Adipose tissue (tissue), 3 donors: ENCODE data around the gene PYGM. TPM values are rescaled to one million over a fixed set of nuclear protein-coding genes. Genes with fewer than 3 reads are reported as not detected.
A peak's percentile ranks its signal among the peaks of the same experiment; 100 is the strongest.

Experiments
- H3K27ac ChIP-seq: one replicate; pipeline ENCODE4 v1.5.1; 2013; ENCODE audit warnings: low read depth, low read length
- WGBS, 3 donors: extraction: QIAGEN DNeasy Blood & Tissue Kit; methylation state at CpG; one replicate each; pipeline ENCODE4 v1.1.7; 2013; 5-methylcytosine and 5-hydroxymethylcytosine counted together
- polyA plus RNA-seq, 3 donors: library from polyadenylated mRNA; stranded (reverse); fragments of 200-250 nt; gene quantifications; one replicate each; pipeline ENCODE4 v1.2.3, GENCODE V29; 2013
- donor health status: healthy with polysubstance abuse.
- donor health status: Bipolar disorder and iron deficiency.
- donor health status: healthy.

The PYGM gene
- polyA plus RNA-seq, 3 donors: 3.2 to 9.6 (median 8.7) TPM

DNA sequence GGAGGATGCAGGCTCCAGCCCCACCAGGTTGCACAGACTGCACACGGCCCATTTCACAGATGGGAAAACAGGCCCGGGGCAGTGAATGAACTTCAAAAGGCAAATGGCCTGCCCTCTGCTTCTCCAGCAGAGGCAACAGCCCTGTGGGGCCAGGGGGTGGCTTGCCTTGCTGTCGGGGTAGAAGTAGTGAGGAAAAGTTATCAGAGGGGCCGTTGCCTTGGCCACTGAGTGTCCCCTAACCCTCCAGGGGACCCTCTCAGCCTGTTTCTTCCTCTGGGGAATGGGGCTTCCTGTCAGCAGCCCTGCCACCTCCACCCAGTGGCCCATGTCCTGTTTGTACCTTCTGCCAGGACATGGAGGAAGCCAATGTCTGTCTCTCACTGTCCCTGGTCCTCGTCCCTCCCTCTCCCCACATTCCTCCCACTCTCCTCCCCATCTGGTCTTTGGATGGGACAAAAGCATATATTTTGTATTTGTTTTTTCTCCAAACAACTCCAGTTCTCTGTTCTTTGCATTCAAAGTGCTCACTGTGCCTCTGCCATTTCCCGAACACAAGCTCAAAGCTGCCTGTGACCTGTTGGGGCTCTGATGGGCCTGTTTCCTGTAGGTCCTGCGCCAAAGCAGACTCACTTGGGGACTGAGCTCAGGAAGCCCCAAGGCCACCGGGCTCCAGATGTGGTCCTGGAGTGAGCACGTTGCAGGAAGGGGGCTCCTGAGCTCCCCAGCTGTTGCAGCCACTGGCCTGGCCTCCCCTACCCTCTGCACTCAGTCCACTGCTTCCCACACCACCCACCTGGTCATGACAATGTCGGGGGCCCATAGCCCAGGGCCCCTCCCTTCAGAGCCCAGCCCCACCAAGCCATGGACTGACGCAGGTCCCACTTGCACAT lies 33.7 kb upstream of the PYGM start:
- WGBS, 3 donors: 54 to 80% (median 54%) methylated on average over 11 of the region's 11 CpGs
- no peak overlapping the region for H3K27ac ChIP-seq

DNA sequence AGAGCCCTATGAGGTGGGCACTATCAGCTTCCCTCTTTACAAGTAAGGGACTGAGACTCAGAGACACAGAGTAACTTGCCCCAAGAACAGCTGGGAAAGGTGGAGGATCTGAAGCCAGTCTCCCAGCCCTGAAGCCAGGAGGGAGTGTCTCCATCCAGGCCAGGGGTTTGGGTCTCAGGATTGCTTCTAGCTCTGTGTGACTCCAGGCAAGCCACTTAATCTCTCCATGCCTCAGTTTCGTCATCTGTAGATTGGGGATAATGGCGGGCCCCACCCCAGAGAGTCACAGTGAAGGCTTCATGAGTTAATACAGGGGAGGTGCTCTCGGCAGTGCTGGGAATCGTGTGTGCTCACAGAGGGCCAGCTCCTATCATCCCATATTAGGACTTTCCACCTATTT lies 32.7 kb upstream of the PYGM start:
- WGBS, 3 donors: 88 to 96% (median 90%) methylated on average over 4 of the region's 4 CpGs
- H3K27ac ChIP-seq: no peak overlapping the region

DNA sequence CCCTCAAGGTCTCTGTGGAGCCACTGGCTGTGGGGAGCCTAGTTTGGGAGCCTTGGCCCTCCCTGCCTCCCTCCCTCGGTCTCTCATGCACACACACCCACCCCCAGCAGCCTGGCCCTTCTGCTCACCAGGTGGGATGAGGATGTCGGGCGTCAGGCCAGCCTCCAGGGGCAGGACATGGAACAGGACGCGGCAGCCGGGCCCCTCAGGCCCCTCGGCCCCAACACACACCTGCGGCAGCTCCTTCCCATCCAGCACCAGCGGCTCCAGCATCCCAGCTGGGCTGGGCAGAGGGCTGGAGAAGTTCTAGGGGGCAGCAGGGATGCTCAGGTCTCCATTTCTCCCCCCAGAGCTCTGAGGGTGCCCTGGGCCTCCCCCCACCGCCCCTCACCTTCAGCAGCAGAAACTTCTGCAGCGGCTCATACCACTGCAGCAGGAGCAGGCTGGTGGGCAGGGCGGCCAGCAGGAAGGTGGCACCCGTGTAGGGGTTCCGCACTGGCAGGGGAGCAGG lies 32.1 kb upstream of the PYGM start:
- WGBS, 3 donors: 91 to 94% (median 94%) methylated on average over 11 to 14 of the region's 14 CpGs
- H3K27ac ChIP-seq: no peak overlapping the region

DNA sequence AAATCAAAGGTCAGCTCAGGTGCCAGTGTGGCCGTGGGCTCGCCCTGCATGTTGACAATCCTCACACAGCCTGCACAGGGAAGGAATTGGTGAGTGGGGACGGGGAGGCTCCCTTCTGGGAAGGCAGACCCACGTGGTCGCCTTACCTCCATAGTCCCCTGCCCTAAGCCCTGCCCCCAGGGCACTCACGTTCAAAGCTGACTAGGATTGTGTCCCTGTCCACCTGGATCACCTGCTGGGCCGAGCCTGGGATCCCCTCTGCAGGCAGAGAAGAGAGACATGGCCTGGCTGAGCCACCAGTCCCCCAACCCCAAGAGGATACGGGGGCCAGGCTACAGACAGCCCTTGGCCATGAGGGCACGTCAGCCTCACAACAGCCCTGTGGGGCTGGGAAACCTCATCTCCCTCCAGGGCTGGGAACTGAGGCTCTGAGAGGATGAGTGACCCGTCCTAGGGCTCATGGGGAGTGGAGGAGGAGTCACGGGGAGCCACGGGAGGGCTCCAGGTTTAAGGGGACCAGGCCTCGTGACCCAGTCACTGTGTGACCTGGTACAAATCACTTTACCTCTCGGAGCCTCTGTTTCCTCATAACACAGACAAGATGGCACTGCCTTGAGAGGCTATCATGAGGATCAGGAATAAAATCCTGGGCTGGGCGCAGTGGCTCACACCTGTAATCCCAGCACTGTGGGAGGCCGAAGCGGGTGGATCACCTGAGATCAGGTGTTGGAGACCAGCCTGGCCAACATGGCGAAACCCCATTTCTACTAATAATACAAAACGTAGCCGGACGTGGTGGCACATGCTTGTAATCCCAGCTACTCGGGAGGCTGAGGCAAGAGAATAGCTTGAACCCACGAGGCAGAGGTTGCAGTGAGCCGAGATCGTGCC lies 30.7 kb upstream of the PYGM start:
- WGBS, 3 donors: 90 to 92% (median 90%) methylated on average over 25 of the region's 25 CpGs
- H3K27ac ChIP-seq: no peak overlapping the region

DNA sequence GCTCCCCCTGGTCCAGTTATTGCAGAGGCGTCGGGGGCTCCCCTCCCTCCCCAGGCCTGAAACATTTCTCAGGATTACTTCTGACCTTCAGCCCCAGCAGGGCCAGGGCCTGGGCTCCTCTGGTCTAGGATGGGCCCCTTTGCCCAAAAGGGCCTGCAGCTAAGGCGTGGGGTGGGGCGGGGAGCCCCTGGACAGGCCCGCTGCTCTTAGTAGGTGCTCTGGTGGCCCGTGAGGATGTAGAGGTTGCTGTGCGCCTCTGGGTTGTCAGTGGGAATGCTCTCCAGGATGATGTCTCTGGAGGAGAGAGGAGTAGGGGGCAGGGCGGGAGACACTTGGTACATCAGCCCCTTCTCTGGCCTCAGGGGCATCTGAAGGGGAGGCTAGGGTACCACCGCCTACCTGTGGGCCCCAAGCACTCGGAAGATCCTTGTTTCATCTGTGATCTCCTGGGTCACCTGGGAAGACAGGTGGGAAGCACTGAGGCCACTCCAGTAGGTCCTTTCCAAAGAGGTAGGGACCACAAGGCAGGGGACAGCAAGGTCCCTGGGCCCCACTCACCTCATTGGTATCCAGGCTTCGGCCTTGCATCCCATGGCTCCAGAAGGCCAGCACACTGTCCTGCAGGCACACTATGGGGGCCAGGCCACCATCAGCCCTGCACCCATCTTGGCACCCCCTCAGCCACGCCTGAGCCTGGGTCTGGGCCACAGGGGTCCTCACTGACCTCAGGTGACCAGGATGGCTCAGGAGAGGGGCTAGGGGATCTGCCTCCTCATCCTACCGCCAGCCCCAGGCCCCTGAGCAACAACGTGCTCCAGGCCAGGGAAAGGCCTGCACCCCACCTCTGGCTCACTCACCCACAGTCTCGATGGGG lies 29.8 kb upstream of the PYGM start:
- no peak overlapping the region for H3K27ac ChIP-seq
- WGBS, 3 donors: 89 to 93% (median 93%) methylated on average over 15 of the region's 15 CpGs

DNA sequence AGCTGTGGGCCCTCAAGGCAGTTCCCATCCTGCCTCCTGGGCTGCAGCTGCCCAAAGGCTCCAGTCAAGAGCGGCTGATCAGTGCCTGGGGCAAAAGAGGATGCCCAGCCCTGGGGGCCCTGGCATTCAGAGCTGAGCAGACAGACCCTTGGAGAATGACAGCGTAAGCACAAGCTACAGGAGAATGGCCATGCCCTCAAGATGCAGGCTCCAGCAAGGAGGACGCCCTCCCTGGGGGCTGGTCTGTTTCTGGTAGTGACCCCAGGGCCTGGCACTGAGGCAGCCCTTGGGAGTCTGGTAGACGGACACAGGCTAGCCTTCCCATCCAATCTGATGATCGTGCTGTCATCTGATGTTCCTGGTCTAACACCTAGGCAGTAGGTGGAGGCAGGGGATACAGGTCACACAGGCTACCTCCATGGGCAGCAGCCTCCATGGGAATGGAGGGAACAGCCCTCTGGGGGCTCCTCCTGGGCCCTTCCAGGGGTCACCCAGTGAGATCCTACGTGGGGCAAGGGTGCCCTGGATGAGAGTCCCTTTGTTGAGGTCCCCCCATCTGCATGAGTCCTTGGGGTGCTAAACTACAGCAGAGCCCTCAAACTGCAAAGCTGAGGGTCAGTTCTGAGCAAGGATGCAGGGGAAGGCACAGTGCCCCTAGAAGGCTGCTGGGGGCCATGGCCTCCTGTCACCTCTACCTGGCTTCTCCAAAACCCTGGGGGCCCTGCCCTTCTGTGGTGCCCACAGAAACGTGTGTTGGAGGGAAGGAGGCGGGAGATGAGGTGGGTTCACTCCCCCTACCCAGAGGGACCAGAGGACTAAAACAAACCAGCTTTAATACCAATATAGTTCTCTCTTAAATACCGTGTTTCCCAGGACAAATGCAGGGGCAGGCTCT lies 28.8 kb upstream of the PYGM start:
- no peak overlapping the region for H3K27ac ChIP-seq
- WGBS, 3 donors: 83 to 86% (median 85%) methylated on average over 9 of the region's 9 CpGs

DNA sequence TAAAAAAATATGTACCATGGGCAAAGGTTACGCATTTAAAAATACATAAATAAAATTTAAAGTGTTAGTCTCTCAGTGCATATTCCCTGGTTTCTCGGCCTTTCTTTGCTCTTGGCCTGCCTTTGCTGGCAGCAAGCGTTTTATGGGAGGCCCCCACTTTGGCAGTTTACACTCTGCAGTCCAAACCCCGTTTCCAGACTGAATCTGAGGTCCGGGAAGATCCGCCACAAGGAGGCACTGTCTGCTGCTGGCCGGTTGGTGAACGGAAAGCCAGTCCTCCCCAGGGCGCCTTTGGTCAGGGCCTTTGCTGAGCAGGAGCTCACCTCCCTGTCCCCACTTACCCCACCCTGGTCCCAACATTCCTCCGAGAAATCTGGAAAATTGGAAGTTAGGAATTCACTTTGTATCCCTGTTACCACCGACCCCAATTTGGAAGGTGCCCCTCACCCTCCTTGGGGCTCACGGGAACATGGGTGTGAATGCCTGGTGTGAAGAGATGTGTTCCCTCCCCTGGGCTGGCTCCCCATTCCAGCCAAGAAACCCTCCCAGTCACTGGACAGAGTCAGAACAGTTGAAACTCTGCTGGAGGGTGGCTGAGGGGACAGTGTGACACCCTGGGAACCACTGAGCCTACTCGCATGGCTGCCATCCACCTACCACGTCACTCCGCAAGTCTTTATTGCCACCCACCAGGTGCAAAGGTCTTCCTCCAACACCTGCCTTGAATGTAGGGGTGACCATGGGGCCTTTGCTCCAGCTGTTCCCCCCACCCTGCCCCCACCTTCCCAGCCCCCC lies 27.9 kb upstream of the PYGM start:
- 42 to 43% (median 43%) methylated on average over 15 of the region's 15 CpGs for WGBS, 3 donors
- no peak overlapping the region for H3K27ac ChIP-seq

DNA sequence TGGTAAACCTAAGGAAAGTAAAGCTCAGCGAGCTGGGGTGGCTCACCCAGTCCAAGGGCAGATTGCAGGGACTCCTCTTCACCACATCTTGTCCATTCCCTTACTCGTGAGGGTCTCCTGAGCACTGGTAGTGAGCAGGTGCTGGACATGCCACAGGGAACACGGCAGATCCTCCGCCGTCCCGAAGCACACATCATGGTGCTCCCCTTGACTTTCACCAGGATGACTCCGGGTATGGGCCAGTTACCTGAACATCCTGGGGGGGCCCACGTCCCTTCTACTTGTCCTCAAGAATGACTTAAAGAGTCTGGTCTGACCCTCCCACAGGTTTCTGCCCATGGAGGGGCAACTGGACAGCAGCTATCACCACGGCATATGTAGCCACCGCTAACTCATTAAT lies 26.5 kb upstream of the PYGM start:
- WGBS, 3 donors: 87 to 92% (median 89%) methylated on average over 10 of the region's 10 CpGs
- no peak overlapping the region for H3K27ac ChIP-seq

DNA sequence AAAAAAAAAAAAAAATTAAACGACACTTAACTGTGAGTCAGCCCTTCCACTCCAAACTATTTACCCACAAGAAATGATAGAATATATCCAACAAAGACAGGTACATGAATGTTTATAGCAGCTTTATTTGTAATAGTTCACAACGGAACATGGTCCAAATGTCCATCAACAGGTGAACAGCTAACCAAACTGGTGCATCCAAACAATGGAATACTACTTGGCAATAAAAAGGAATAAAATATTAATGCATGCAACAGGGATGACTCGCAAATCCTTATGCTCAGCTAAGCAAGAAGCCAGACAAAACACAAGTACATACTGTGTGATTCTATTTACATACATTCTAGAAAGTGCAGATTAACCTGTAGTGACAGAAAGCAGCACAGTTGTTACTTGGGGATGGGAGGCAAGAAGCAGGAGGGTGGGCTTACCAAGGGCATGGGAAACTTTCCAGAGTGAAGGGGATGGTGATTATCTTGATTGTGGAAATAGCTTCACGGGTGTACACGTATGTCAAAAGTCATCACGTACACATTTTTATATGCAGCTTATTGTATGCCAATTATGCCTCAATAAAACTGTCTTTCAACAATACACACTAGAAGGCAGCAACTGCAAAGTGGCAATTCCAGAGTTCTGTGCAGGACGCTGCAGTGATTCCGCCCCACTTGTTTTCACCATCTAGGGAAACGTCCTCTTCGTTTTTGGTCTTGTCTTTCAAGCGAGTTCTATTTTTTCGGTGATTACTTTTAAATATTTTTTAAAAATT lies 25.2 kb upstream of the PYGM start:
- no peak overlapping the region for H3K27ac ChIP-seq
- WGBS, 3 donors: 89 to 94% (median 91%) methylated on average over 12 of the region's 12 CpGs

DNA sequence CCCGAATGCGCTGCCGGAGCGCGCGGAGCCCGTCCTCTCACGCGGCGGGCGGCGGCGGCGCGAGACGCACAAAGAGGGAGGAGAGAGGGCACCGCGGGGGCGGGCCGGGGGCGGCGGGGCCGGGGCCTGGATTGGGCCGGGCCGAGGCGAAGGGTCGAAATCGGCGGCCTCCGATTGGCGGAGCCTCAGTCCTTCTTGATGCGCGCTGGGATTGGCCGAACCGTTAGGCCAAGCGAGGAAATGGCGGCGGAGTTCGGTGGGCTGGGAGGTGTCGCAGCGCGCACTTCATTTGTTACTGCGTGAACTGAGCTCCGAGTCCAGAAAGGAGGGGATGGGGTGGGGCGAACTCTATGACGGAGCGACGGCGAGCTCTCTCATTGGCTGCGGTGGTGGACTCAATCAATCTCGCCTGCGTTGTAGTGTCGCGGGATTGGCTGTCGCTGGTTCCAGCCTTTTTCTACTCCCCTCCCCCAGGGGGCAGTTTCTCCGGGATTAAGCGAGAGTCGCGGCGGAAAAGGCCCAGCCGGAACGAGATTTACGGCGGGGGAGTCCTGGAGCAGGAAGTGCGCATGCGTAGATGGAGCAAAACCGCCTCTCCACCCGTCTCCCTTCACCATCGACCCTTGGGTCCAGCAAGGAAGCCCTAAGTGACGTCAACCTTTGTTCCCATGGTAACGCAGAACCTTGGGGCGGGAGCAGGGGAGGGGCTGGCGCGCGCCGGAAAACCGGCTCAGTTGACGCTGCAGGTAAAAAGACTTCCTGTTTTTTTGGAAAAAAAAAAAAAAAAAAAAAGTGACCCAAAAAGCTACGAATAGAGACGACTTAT lies 18.9 kb upstream of the PYGM start, which contains the start of gene SF1:
Gene SF1 (minus strand): TSS at position 70 of the 826 bp plus-strand sequence. CDS start 150 bp downstream, outside the sequence.
- WGBS, 3 donors: 0 to 1% (median 1%) methylated on average over 76 to 80 of the region's 80 CpGs
- H3K27ac ChIP-seq: peak within 1 kb of the TSS; percentile 94

DNA sequence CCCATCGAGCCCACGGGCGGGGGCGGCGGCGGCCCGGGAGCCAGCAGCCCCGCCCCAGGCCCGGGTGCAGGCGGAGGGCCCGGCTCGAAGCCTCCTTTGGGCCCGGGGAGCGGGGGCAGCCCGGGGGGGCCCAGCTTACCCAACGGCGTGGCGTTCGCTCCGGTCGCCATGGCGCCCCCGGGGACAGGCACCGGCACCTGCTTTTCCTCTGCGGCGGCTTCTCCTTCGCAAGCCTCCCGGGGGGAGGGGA lies 18.4 kb upstream of the PYGM start:
- peak overlapping the region; percentile 94 for H3K27ac ChIP-seq
- 0 to 2% (median 1%) methylated on average over 13 to 28 of the region's 28 CpGs for WGBS, 3 donors

DNA sequence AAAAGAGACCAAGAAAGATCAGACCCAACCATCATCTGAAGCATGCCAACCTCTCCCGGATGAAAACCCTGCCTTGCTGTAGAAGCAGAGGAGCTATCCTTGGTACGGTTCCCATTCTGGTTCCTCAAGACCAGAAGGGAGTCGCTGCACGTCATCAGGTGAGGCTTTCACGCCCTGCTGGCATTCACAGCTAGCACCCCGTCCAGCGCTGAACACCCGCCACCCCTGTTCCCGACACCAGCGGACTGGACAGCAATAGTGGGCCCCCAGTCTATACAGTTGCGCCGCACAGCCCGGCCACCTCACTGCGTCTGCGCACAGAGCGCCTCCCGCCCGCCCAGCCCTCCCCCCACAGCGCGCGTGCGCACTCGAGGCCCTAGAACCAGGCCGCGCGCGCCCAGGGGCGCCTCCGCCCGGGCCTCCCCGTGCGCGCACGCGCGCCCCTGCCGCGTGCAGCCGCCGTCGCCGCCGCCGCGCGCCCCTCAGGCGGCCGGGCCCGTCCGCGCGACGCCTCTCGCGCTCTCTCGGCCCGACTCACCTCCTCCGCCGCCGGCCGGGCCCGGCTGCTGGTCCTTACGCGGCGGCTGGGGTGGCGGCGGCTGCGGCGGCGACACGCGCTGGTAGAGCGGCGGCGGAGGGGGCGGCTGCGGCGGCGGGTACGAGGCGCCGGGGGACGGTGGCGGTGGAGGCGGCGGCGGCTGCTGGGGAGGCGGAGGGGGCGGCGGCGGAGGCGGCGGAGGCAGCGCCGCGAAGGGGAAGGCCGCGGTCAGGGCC lies 17.9 kb upstream of the PYGM start:
- 0 to 1% (median 0%) methylated on average over 37 to 91 of the region's 98 CpGs for WGBS, 3 donors
- peak overlapping the region; percentile 94 for H3K27ac ChIP-seq

DNA sequence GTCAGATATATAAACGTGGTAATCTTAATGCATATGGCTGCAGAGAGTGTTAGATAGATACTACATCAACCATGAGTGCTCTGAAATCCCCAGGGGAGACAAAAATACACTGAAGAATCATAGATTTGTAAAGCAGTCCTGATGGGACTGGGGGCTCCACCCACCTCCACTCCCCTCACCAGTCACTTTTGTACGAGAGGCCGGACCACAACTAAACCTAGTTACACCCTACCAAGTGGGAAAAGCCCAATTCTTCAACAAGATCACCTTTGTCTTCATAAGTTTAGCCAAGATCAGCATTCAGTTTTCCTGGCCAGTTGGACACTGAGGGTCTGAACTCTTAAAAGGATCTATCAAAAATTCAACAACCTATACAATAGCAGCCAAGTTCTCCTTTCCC lies 17.1 kb upstream of the PYGM start:
- no peak overlapping the region for H3K27ac ChIP-seq
- WGBS, 3 donors: 7 to 20% (median 15%) methylated on average over 3 of the region's 3 CpGs

DNA sequence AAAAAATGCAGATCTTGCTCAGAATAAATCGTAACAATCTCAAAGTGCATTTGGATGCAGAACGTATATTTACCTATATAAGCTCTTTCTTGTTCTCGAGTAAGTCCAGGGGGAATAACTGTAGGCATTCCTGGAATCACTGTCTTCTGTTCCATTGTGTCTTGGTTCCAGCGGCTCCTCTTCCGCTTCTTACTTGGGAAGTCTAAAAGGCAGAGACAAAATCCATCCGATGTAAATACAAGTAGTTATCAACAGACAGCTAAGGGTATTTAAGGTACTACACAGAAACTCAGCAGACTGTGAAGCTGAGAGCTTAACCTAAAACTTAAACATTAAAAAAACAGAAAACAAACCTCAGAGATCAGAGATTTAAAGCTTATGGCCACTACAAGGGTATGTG lies 16.7 kb upstream of the PYGM start:
- 41 to 67% (median 52%) methylated on average over 6 of the region's 6 CpGs for WGBS, 3 donors

DNA sequence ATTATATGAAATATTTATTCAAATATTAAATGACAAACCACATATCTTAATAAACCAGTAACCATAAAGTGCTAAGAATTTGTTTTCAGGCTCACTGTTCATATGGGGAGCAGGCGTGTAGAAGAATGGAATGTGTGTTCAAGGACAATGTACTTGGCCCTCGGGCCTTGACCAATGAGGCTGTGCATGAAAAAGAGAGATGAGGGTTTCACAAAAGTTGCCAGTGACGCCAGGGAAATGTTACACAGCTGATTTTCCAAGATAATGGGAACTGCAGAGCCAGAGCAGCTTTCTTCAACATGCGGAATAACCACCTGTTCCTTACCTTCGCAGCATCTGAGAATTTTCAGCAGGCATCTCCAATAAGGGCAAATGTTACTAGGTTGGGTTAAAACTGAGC lies 14.4 kb upstream of the PYGM start:
- WGBS, 3 donors: 39 to 84% (median 80%) methylated on average over 5 of the region's 5 CpGs
- no peak overlapping the region for H3K27ac ChIP-seq

More for the DNA sequence above, 16.7 kb upstream of the PYGM start:
- no peak overlapping the region for H3K27ac ChIP-seq
